ENCODE data around the gene FBXO40.

DNA sequence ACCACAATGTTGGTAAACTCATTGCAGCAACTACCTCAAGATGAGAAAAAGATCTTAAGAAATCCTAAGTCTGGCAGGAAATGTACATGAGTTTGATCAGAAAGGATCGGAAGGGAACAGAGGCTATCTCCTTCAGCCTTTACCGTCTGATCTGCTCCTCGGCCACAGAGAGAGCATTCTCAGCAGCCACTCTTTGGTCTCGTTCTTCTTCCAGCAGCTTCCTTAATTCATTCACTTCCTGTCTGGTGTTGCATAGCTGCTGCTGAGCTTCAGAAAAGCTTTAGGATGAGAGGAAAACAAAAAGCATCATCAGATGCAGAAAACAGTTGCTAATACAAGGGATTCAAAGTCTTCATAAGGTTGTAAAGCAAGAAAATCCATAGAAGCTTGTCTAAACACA is 74.2 kb downstream of the FBXO40 start:
- TF ChIP-seq, protein P1, sequence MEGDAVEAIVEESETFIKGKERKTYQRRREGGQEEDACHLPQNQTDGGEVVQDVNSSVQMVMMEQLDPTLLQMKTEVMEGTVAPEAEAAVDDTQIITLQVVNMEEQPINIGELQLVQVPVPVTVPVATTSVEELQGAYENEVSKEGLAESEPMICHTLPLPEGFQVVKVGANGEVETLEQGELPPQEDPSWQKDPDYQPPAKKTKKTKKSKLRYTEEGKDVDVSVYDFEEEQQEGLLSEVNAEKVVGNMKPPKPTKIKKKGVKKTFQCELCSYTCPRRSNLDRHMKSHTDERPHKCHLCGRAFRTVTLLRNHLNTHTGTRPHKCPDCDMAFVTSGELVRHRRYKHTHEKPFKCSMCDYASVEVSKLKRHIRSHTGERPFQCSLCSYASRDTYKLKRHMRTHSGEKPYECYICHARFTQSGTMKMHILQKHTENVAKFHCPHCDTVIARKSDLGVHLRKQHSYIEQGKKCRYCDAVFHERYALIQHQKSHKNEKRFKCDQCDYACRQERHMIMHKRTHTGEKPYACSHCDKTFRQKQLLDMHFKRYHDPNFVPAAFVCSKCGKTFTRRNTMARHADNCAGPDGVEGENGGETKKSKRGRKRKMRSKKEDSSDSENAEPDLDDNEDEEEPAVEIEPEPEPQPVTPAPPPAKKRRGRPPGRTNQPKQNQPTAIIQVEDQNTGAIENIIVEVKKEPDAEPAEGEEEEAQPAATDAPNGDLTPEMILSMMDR (IDR thresholded peaks at IDR 0.05): no peak
- TF ChIP-seq EZH2 (IDR thresholded peaks at IDR 0.05; ENCODE audit: borderline replicate concordance, insufficient read depth, low read depth, low read length, poor library complexity, severe bottlenecking): no peak
